Activated naive CD8-positive, alpha-beta T cell treated with anti-CD3 and anti-CD28 coated beads for 36 hours (primary cell): ENCODE measurements around the gene AGBL4. TPM values are rescaled to one million over a fixed set of nuclear protein-coding genes. Genes with fewer than 3 reads are reported as not detected.

Experiments used
- DNase-seq: peaks from one replicate; pipeline ENCODE4 v3.0.0; 2021
- H3K27ac Mint-ChIP-seq: one replicate; pipeline ENCODE4 v1.8.0; 2022; ENCODE audit warnings: mild to moderate bottlenecking, moderate library complexity, mixed read lengths
- H3K27me3 Mint-ChIP-seq: one replicate; pipeline ENCODE4 v1.8.0; 2022; ENCODE audit warnings: mild to moderate bottlenecking, mixed read lengths
- H3K36me3 Mint-ChIP-seq: one replicate; pipeline ENCODE4 v1.8.0; 2021; ENCODE audit warnings: mild to moderate bottlenecking, mixed read lengths
- H3K4me1 Mint-ChIP-seq: one replicate; pipeline ENCODE4 v1.8.0; 2021; ENCODE audit warnings: mixed read lengths
- H3K4me3 Mint-ChIP-seq: one replicate; pipeline ENCODE4 v1.8.0; 2022; ENCODE audit warnings: mild to moderate bottlenecking, moderate library complexity, mixed read lengths
- H3K9me3 Mint-ChIP-seq: one replicate; pipeline ENCODE4 v1.8.0; 2022; ENCODE audit warnings: mixed read lengths
- total RNA-seq, 2 experiments: library from RNA; stranded (reverse); gene quantifications; one replicate each; pipeline ENCODE4 v1.2.3, GENCODE V29; 2021

Gene AGBL4
- total RNA-seq, 2 experiments from 2014 or later: 0.14 TPM; not detected in 1

DNA sequence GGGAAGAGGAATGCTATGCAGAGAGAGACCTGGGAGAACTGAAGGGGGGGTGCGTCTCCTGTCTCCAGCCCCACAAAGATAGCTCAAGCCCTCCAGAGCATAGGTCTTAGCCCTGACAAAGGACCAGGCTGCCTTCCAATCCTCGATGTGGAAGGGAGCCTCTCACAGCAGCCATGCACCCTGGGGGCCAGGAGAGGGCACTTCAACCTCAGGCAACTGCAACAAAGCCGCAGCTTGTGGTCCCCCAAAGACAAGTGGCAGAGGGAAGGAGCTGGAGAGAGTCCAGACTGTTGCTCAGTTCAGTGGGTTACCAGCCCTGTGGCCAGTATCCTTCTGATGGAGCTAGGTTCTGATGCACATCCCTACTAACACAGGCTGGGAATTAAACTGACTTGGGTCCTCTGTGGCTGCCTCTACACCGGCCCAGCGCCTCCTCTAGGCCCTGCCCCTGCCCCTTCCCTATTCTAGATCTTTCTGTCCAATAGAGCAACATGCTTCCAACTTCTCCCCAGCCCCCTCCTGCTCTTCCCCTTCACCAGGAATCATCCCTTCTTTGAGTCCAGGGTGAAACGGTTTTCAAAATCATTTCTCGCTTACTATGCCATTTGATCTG lies 1451.0 kb downstream of the AGBL4 start:
- no peak overlapping the region for H3K27ac Mint-ChIP-seq
- no peak overlapping the region for H3K4me3 Mint-ChIP-seq
- no peaks in the 10 kb centered on the region for H3K36me3 Mint-ChIP-seq
- H3K27me3 Mint-ChIP-seq: peaks cover 4% of the 10 kb centered on the region
- no peaks in the 10 kb centered on the region for H3K9me3 Mint-ChIP-seq
- no peaks in the 10 kb centered on the region for H3K4me1 Mint-ChIP-seq
- DNase-seq: peak; percentile 36

DNA sequence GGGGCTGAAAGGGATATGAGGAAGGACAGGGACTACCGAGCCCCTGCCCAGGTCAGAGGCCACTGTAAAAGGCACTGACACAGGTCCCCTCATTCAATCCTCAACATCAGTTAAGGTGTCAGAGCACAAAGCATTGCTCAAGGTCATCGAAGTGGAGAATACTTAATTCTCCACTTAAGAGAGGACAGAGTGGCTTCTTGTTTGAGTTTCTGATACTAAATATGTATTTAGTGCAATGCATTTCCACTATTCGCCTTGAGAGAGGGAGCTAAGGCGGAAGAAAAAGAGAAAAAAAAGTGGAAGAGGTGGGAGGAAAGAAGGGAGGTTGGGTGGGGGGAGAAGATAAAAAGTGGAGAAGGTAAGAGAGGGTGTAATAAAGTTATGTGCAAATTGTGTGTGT lies 1451.6 kb downstream of the AGBL4 start:
- H3K27me3 Mint-ChIP-seq: peaks cover 4% of the 10 kb centered on the region
- no peaks in the 10 kb centered on the region for H3K36me3 Mint-ChIP-seq
- H3K4me3 Mint-ChIP-seq: no peak overlapping the region
- no peak overlapping the region for H3K27ac Mint-ChIP-seq
- H3K4me1 Mint-ChIP-seq: no peaks in the 10 kb centered on the region
- no peaks in the 10 kb centered on the region for H3K9me3 Mint-ChIP-seq
- DNase-seq: no peak

DNA sequence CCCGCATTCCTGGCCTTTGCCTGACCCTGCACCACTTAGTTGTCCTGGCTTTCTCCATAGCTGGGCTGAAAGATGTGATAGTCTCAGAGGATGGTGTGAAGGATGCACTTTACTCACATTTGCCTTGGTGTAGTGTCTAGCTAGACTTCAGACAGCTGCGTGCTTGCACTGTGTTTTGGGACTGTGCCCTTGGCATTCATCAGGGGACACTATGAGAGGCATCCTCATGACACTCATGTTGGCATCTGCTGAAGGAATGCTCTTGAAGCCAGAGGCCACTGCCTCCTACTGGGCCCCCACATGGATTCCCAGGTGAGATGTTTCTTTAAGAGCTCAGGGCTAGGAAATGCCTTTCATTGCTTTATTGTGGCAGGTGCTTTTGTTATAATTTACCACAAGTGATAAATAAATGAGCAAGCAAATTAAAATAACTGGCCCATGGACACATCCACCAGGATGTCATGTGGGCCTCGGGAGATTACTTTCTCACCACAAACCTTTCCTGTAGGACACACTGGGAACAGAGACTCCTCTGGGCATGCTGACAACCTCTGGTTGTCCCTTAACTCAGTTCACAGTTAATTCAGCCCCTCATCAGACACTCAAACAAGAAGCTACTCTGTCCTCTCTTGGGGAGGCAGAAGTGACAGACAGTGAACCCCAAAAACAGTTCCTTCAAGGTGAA lies 1452.3 kb downstream of the AGBL4 start:
- Mint-ChIP-seq H3K9me3 (no peaks in the 10 kb centered on the region), H3K36me3 (no peaks in the 10 kb centered on the region), H3K4me3 (no peak overlapping the region), H3K4me1 (no peaks in the 10 kb centered on the region), H3K27me3 (peaks cover 4% of the 10 kb centered on the region), H3K27ac (no peak overlapping the region)
- no peak for DNase-seq

DNA sequence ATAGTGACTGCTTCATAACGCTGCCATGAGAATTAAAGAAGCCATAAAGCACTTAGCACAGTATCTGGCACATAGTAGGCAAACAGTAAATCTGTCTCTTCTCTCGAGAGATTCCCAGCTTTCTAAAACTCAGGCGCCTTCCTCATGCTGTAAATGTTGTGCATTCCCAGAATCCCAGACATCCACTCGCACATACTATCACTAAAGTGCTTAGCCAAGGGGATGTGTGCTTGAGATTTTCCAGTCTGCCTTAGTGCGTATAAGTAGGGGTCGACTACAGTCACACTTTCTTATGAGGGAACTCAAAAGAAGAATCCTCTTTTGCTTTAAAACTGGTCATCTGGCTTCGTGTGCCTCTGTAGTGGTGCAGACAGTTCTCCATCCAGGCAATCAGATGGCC lies 1453.2 kb downstream of the AGBL4 start:
- H3K27me3 Mint-ChIP-seq: peaks cover 4% of the 10 kb centered on the region
- no peak overlapping the region for H3K27ac Mint-ChIP-seq
- DNase-seq: no peak
- no peaks in the 10 kb centered on the region for H3K4me1 Mint-ChIP-seq
- H3K36me3 Mint-ChIP-seq: no peaks in the 10 kb centered on the region
- no peaks in the 10 kb centered on the region for H3K9me3 Mint-ChIP-seq
- no peak overlapping the region for H3K4me3 Mint-ChIP-seq

DNA sequence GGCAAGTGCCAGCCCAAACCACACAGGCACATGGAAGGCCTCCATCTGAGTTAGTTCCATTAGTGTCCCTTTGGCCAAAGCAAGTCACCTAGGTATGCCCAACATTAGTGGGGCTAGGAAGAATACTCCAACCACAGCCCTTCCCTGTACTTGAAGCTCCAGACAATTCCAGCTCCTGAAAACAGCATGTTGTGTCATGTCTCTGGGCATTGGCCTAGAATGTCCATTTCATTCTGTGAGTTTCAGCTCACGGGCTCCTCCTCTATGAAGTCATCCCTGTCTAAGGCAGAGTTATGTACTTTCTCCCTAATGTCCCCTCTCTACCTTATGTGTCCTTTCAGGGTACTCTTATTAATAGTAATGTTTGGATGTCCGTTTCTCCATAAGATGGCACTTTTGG lies 1455.3 kb downstream of the AGBL4 start:
- no peaks in the 10 kb centered on the region for H3K4me1 Mint-ChIP-seq
- no peak overlapping the region for H3K27ac Mint-ChIP-seq
- H3K36me3 Mint-ChIP-seq: no peaks in the 10 kb centered on the region
- H3K9me3 Mint-ChIP-seq: no peaks in the 10 kb centered on the region
- no peaks in the 10 kb centered on the region for H3K27me3 Mint-ChIP-seq
- DNase-seq: no peak
- no peak overlapping the region for H3K4me3 Mint-ChIP-seq

DNA sequence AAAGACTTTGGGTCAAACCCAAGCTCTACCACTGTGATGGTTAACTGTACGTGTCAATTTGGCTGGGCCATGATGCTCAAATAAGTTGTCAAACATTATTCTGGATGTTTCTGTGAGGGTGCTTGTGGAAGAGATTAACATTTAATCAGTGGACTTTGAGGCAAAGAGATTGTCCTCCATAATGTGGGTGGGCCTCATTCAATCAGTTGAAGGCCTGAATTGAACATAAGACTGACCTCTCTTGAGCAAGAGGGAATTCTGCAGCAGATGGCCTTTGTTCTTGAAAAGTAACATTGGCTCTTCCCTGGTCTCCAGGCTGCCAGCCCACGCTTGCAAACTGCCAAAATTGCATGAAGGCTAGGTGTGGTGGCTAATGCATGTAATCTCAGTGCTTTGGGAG lies 1457.3 kb downstream of the AGBL4 start:
- Mint-ChIP-seq H3K9me3 (no peaks in the 10 kb centered on the region), H3K27me3 (peaks cover 4% of the 10 kb centered on the region)
- no peak for DNase-seq

DNA sequence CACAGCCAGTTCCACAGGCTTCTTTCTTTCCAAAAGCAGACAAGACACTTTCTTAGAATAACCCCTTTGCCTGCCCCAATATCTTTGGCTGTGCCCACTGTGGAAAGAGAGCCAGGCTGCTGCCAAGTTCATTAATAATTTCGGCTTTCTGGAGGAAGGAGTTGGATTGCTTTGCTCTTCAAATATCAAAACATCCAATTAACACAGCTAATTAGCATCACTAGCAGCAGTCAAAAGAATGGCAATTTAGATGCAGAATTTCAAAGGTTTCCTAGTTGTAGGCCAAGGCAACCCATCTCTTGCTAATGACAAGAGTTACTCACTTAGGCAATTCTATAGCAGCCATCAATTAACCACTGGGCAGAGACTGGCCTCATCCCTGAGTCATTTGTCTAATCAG lies 1460.7 kb downstream of the AGBL4 start:
- no peak for DNase-seq
- Mint-ChIP-seq H3K4me1 (no peaks in the 10 kb centered on the region), H3K36me3 (no peaks in the 10 kb centered on the region), H3K27ac (no peak overlapping the region), H3K9me3 (no peaks in the 10 kb centered on the region), H3K27me3 (peaks cover 11% of the 10 kb centered on the region), H3K4me3 (no peak overlapping the region)

More for the DNA sequence above, 1457.3 kb downstream of the AGBL4 start:
- Mint-ChIP-seq H3K4me3 (no peak overlapping the region), H3K27ac (no peak overlapping the region), H3K36me3 (no peaks in the 10 kb centered on the region), H3K4me1 (no peaks in the 10 kb centered on the region)

DNA sequence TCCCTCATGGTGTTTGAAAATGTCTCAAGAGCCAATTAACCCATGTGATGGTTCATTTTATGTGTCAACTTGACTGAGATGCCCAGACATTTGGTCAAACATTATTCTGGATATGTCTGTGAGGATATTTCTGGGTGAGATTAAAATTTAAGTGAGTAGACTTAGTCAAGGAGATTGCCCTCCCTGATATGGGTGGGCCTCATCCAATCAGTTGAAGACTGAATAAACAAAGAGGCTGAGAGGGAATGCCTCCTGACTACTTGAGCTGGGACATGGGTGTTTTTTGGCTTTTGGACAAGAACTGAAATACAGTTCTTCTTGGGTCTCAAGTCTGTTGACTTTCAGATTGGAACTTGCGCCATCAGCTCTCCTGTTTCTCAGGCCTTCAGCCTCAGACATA lies 1462.3 kb downstream of the AGBL4 start:
- H3K4me1 Mint-ChIP-seq: no peaks in the 10 kb centered on the region
- no peaks in the 10 kb centered on the region for H3K36me3 Mint-ChIP-seq
- DNase-seq: no peak
- no peak overlapping the region for H3K4me3 Mint-ChIP-seq
- no peaks in the 10 kb centered on the region for H3K9me3 Mint-ChIP-seq
- H3K27ac Mint-ChIP-seq: no peak overlapping the region
- peaks cover 11% of the 10 kb centered on the region for H3K27me3 Mint-ChIP-seq

DNA sequence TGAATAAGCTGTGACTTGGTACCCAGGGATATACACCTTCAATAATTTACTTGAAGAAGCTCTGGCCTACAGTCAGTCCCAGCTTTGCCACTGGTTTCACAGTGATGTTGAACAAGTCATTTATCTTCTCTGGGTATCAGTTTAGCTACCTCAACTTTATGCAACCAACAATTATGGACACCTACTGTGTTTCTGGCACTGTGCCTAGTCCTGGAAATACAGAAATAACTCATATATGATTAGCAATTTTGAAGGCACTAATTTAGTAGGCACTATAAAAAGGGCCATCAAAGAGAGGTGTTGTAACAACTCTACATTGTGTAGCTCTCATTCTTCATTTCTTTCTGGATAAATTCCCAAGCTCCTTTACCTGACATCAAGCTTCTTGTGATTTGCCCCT lies 1463.2 kb downstream of the AGBL4 start:
- H3K27ac Mint-ChIP-seq: no peak overlapping the region
- H3K27me3 Mint-ChIP-seq: peaks cover 11% of the 10 kb centered on the region
- H3K36me3 Mint-ChIP-seq: no peaks in the 10 kb centered on the region

DNA sequence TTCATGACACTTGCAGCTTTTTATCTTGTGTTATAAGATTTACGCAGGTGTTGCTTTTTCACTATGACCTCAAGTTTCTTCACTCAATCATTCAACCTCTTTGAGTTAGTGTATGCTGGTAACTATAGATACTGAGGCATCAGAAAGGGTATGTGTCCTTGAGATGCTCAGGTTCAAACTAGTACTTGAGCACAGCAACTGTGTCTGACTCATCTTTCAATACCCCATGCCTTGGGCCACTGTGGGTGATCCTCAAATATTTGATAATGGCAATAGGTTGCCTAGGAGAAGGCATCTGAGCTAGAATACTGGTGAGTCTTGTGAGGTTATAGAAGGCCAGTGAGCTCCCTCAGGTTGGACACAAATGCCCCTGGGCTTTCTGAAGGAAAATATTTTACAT lies 1463.6 kb downstream of the AGBL4 start:
- DNase-seq: no peak
- Mint-ChIP-seq H3K27me3 (peaks cover 11% of the 10 kb centered on the region), H3K9me3 (no peaks in the 10 kb centered on the region), H3K27ac (no peak overlapping the region), H3K4me1 (no peaks in the 10 kb centered on the region), H3K4me3 (no peak overlapping the region), H3K36me3 (no peaks in the 10 kb centered on the region)

More for the DNA sequence above, 1463.2 kb downstream of the AGBL4 start:
- H3K4me3 Mint-ChIP-seq: no peak overlapping the region
- no peak for DNase-seq
- no peaks in the 10 kb centered on the region for H3K4me1 Mint-ChIP-seq
- no peaks in the 10 kb centered on the region for H3K9me3 Mint-ChIP-seq

DNA sequence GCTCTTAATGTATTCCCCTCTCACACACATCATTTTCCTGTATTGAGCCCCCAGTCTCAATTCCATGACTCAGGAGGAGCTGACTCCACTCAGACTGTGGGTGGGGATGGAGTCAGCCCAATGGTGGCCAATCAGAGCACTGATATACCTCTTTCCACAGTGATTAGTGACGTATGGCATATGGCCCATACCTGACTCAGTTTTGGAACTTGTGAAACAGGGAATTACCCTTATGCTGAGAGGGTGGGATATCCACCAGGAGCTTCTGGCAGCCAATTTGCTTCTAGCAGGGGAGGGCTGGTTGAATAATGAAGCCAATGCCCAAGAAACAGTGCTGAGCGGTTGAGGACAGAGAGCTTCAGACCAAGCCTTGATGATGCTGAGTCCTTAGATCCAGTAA lies 1465.4 kb downstream of the AGBL4 start:
- no peak for DNase-seq
- peaks cover 11% of the 10 kb centered on the region for H3K27me3 Mint-ChIP-seq
- no peak overlapping the region for H3K4me3 Mint-ChIP-seq
- H3K27ac Mint-ChIP-seq: no peak overlapping the region
- no peaks in the 10 kb centered on the region for H3K4me1 Mint-ChIP-seq
- H3K9me3 Mint-ChIP-seq: no peaks in the 10 kb centered on the region
- no peaks in the 10 kb centered on the region for H3K36me3 Mint-ChIP-seq

DNA sequence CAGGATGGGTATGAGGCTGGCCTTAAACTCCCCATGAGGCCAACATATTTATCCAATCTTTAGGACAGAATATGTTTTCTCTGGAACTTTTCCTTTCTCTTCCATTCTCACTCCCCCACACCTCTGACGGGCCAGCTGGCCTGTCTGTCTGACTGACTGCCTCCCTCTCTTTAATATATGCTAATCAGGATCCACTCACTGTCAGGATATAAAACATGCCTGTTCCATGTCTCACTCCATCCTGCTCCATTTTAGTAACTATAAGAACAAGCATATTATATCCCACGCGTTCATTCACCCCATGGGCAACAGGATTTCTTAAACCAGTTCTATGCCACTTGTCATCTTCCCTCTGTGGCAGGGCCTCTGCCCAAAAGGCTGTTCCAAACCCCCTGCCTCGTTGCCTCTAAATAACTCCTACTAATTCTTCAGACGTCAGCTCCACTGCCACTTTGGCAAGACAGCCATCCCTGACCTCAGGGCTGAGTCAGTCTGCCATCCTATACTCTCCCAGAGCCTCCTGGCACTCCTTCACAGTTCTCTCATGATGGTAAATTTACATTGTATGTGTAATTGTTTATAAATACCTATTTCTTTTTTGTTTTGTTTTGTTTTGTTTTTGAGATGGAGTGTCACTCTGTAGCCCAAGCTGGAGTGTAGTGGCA lies 1467.4 kb downstream of the AGBL4 start:
- H3K27ac Mint-ChIP-seq: no peak overlapping the region
- H3K27me3 Mint-ChIP-seq: peaks cover 7% of the 10 kb centered on the region
- no peaks in the 10 kb centered on the region for H3K36me3 Mint-ChIP-seq
- no peaks in the 10 kb centered on the region for H3K9me3 Mint-ChIP-seq
- DNase-seq: no peak
- no peaks in the 10 kb centered on the region for H3K4me1 Mint-ChIP-seq
- H3K4me3 Mint-ChIP-seq: no peak overlapping the region

DNA sequence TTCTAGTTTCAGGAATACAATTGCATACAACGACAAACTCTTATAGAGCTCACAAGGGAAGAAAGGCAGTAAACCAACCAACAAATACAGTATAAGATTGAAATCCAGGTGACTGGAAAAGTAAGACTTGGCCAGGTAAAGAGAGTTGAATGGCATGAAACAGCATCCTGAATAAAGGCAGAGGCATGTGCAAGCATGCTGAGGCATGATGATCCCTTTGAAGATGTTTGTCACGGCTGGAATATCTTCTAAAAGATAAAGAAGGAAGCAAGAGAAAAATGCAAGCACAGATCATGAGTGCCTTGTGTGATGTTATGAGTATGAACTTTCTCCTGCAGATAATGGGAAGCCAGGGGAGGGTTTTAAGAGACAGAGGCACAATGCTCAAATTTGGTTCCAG lies 1468.5 kb downstream of the AGBL4 start:
- H3K9me3 Mint-ChIP-seq: no peaks in the 10 kb centered on the region
- DNase-seq: no peak
- H3K4me1 Mint-ChIP-seq: no peaks in the 10 kb centered on the region
- H3K27me3 Mint-ChIP-seq: peaks cover 7% of the 10 kb centered on the region
- H3K36me3 Mint-ChIP-seq: no peaks in the 10 kb centered on the region
- H3K27ac Mint-ChIP-seq: no peak overlapping the region
- no peak overlapping the region for H3K4me3 Mint-ChIP-seq

DNA sequence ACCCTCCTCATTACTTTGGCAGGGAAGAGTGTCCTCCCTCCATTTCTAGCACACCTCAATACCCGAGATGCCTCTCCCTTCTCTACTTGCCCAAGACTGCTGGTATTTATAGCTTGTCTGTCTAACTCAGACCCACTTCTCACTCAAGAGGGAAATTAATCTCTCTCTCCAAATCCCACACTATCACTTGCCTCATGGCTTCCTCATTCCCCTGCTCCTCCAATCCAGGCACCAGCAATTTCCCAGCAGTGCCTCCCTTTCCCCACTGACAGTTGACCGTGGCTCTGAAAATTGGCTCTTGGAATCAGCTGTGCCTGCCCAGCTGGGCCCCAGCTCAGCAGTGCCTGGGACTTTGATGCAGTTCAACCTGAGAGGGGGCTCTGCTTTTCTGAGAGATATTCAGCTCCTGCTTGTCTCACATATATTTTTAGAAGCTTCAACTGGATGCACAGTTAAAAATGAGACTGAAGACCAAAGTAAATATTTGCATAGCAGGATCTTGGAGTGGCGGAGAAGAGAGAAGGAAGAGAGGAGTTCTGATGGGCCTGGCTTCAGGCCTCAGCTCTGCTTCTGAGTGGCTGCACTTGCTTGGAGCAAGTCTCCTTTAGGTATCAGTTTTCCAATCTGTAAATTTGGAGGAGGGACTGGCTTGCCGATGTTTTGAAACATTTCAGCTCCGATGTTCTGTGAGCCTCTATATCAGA lies 1470.7 kb downstream of the AGBL4 start:
- no peaks in the 10 kb centered on the region for H3K27me3 Mint-ChIP-seq
- no peak for DNase-seq
- H3K36me3 Mint-ChIP-seq: no peaks in the 10 kb centered on the region
- no peak overlapping the region for H3K27ac Mint-ChIP-seq
- H3K4me3 Mint-ChIP-seq: no peak overlapping the region
- no peaks in the 10 kb centered on the region for H3K4me1 Mint-ChIP-seq
- H3K9me3 Mint-ChIP-seq: no peaks in the 10 kb centered on the region

DNA sequence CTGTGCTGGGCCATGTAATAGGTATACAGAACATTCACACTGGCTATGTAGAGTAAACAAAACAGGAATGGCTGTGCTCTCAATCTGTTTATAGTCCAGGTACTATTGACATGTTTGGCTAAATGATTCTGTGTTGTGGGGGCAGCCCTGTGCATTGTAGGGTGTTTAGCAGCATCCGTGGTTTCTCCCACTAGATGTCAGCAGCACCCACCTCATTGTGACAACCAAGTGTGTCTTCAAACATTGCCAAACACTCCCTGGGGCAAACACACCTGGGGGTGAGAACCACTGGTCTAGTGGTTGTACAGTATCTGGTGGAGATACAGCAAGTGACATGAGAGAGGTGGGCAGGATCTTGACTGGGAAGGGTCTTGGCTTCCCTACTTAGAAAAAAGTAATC lies 1471.3 kb downstream of the AGBL4 start:
- Mint-ChIP-seq H3K9me3 (no peaks in the 10 kb centered on the region), H3K36me3 (no peaks in the 10 kb centered on the region), H3K27ac (no peak overlapping the region), H3K27me3 (no peaks in the 10 kb centered on the region), H3K4me1 (no peaks in the 10 kb centered on the region), H3K4me3 (no peak overlapping the region)
- no peak for DNase-seq
